GM06990 (cell line): ENCODE results near the gene SDK1.

Experiments
- DNase-seq: peaks from one replicate; pipeline ENCODE4 v3.0.0-alpha.2; 2011; ENCODE audit not compliant: insufficient read length; ENCODE audit errors: extremely low read depth
- H3K27me3 ChIP-seq: replicated peaks from 2 replicates; pipeline ENCODE4 v1.6.0; 2011; ENCODE audit warnings: low read length; ENCODE audit not compliant: control insufficient read depth, insufficient read depth
- H3K36me3 ChIP-seq: 2 replicates; pipeline ENCODE4 v1.5.1; 2011; ENCODE audit warnings: low read length; ENCODE audit not compliant: control insufficient read depth, insufficient read depth
- H3K4me3 ChIP-seq: replicated peaks from 2 replicates; pipeline ENCODE4 v1.5.1; 2011; ENCODE audit warnings: low read depth, mild to moderate bottlenecking, control low read depth, low read length
- TF ChIP-seq, protein P1 (sequence below): IDR thresholded peaks from 2 replicates; pipeline ENCODE4 v1.5.1; 2011; ENCODE audit warnings: low read length, control low read depth, mild to moderate bottlenecking, inconsistent platforms; ENCODE audit not compliant: insufficient read depth, poor library complexity, severe bottlenecking

The SDK1 gene

DNA sequence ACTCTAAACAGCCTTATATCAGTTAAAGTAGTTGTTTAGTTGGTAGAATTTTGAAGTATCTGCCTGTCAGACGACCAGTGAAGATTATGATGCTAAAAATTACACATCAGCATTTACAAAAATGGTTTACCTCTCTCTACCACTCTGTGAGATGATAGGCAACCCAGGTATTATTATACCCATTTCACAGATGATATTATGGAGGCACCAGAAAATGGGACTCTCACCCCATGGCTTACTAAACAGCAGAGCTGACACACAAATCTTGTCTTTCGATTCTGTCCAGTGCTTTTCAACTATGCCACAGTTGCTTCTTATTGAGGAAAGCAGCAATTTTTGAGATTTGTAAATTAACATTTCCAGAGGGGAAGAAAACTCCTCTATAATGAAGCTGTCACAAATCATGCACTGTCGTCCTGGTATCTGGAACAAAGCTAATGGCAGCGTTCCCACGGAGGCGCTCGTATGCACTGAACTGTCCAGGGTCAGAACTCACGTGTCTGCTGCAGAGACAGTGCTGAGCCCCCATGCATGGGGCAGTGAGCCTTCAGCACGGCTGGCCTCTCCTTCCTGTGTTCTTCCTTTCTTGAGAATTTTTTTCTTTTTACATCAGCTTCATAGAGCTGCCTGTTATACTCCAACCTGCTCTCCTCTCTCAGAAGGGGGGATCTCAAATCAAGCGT lies 381.1 kb downstream of the SDK1 start:
- DNase-seq = no peak
- Histone ChIP-seq H3K4me3 (no peak overlapping the region), H3K27me3 (no peaks in the 10 kb centered on the region), H3K36me3 (no peaks in the 10 kb centered on the region)
- TF ChIP-seq, protein P1, sequence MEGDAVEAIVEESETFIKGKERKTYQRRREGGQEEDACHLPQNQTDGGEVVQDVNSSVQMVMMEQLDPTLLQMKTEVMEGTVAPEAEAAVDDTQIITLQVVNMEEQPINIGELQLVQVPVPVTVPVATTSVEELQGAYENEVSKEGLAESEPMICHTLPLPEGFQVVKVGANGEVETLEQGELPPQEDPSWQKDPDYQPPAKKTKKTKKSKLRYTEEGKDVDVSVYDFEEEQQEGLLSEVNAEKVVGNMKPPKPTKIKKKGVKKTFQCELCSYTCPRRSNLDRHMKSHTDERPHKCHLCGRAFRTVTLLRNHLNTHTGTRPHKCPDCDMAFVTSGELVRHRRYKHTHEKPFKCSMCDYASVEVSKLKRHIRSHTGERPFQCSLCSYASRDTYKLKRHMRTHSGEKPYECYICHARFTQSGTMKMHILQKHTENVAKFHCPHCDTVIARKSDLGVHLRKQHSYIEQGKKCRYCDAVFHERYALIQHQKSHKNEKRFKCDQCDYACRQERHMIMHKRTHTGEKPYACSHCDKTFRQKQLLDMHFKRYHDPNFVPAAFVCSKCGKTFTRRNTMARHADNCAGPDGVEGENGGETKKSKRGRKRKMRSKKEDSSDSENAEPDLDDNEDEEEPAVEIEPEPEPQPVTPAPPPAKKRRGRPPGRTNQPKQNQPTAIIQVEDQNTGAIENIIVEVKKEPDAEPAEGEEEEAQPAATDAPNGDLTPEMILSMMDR = no peak

DNA sequence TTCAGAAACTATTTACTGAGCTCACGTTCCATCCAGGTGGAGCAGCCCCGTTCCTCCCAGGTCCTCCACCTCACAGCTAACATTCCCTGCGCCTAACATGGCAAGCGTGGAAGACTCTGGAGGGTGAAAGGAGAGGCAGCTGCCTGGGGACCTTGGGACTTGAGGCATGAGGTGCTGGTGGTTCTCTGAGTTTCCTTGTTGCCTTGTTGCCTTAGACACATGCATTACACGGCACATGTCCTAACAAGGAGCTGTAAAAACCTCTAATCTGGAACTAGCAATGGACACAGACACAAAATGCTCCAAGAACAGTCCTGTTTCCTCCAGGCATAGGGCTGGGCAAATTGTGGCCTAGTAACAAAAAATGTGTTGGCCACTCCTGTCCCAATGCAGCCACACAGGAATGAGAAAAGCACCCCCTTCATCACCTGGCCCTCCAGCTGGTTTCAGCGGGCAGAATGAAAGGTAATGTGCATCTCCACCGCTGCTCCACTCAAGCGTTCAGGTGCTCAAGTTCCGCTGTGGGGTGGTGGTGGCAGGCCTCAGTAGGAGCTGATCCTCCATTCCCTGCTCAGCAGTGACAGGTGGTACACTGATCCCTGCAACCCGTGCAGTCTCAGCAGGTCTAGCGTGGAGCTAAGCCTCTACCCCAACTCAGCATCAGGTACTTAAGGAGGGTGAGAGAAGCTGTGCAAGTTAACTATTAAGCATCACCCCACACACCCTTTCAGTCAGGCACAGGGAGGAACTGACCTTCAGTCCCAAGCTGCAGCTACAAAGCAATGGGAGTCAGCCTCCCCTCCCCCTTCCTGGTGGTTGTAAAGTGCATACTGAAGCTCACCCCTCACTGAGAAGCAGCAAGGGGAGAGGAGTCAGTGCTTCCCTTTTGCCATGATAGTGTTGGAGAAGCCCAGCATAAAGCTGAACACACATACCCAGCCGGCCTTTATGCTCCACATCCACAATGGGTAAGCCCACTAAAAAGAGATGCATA lies 382.8 kb downstream of the SDK1 start:
- Histone ChIP-seq H3K4me3 (no peak overlapping the region), H3K36me3 (no peaks in the 10 kb centered on the region), H3K27me3 (no peaks in the 10 kb centered on the region)
- TF ChIP-seq, protein P1 = no peak
- no peak for DNase-seq

DNA sequence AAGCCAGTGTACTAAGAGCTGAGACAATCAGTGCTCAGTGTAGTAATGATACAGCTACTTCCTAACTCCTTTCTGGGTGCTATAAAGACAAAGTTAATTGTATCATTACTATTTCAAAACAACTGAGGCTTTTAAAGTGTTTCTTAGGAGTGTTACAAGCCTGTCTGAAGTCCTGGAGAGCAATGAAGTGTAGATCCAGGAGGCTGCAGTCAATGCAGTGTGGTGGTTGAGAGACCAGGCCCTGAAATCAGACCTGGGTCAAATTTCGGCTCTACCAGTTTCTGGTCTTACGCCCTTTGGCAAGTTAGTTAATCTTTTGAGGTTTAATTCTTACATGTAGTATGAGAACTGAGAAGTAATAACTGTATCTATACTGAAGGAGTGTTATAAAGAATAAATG lies 387.0 kb downstream of the SDK1 start:
- TF ChIP-seq, protein P1 = no peak
- H3K27me3 ChIP-seq = no peaks in the 10 kb centered on the region
- H3K36me3 ChIP-seq = no peaks in the 10 kb centered on the region
- no peak overlapping the region for H3K4me3 ChIP-seq
- no peak for DNase-seq

DNA sequence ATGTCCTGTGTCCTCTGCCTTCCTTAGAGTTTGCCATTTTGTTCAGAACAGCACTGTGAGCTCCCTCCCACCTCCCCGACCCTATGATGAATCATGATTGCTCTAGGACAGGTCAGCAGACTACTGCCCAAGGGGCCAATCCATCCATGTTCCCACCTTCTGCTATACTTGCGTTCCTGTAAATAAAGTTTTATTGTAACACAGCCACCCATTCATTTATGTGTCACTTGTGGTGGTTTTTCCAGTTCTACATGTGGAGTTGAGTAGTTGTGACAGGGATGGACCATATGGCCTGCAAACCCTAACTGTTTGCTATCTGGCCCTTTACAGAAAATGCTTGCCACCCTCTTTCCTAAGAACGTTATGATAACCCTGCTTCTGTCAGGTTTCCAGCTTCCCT lies 387.8 kb downstream of the SDK1 start:
- H3K4me3 ChIP-seq = no peak overlapping the region
- H3K36me3 ChIP-seq = no peaks in the 10 kb centered on the region
- H3K27me3 ChIP-seq = no peaks in the 10 kb centered on the region
- no peak for DNase-seq
- TF ChIP-seq, protein P1 = no peak

DNA sequence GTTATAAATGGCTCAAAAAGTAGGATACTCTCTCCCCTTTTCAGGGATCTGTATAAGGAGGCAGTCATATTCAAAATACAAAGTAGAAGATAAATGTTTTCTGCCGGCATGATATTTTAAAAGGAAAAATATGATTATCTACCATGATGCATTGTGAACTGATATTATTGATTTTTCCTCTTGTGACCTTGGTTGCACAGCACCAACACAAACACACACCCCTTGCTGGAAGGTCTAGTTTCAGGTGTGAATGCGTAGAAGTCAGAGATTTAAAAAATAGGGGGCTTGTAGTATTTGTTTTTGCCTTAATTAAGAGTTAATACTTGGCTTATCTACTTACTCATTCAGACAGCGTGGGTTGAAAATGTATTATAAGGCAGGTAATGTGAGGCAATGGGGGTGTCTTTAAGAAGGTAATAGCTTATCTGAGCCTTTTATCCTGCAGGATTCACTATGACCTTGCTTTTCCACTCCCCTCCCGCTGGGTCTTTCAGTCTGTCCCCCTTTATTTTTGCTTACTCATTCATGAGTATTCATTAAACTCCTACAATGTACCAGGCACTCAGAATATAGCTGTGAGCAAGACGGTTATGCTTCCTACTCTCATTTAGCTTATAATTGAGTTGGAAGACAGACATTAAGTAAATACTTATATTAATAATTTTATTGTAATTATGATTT lies 390.6 kb downstream of the SDK1 start:
- DNase-seq = no peak
- TF ChIP-seq, protein P1 = no peak
- no peak overlapping the region for H3K4me3 ChIP-seq
- no peaks in the 10 kb centered on the region for H3K27me3 ChIP-seq
- H3K36me3 ChIP-seq = no peaks in the 10 kb centered on the region
